H1 (cell line): ENCODE data around the gene TGFBR1. TPM values are rescaled to one million over a fixed set of nuclear protein-coding genes. Genes with fewer than 3 reads are reported as not detected.

Experiments
- CHD7 ChIP-seq: fragments of 300-600 bp; sonication (generic); IDR thresholded peaks from 2 replicates; pipeline ENCODE4 v1.7.1; 2012; ENCODE audit warnings: low read length, moderate library complexity, mild to moderate bottlenecking, inconsistent platforms; ENCODE audit not compliant: insufficient replicate concordance
- EP300 ChIP-seq, 2 experiments: IDR thresholded peaks; 1 replicate in 1 of 2; 2 replicates in 1 of 2; pipeline ENCODE4 v1.6.1; 2011 to 2012; ENCODE audit warnings: low read depth in 2 of 2, low read length in 2 of 2, mild to moderate bottlenecking in 2 of 2, borderline replicate concordance in 1 of 2, inconsistent platforms in 1 of 2, moderate library complexity in 1 of 2
- FOSL1 ChIP-seq: IDR thresholded peaks from 2 replicates; pipeline ENCODE4 v1.6.1; 2011; ENCODE audit warnings: mild to moderate bottlenecking, low read depth, low read length, moderate library complexity; ENCODE audit not compliant: insufficient read depth
- GABPA ChIP-seq: IDR thresholded peaks from 2 replicates; pipeline ENCODE4 v1.6.1; 2011; ENCODE audit warnings: mild to moderate bottlenecking, low read length, moderate library complexity, borderline replicate concordance; ENCODE audit not compliant: insufficient read depth
- JUN ChIP-seq: IDR thresholded peaks from 2 replicates; pipeline ENCODE4 v1.6.1; 2011; ENCODE audit warnings: low read depth, mild to moderate bottlenecking, improper control_type of control experiment, low read length
- POLR2A ChIP-seq, 2 experiments: IDR thresholded peaks; 1 replicate in 1 of 2; 2 replicates in 1 of 2; pipeline ENCODE4 v1.6.1; 2011; ENCODE audit warnings: low read depth in 2 of 2, low read length in 2 of 2, mild to moderate bottlenecking in 2 of 2; ENCODE audit errors: control extremely low read depth in 1 of 2
- polyA plus RNA-seq, 7 experiments: library from polyadenylated mRNA; depleted of rRNA in 3 of 7; stranded (reverse) in 5 of 7; unstranded in 2 of 7; fragments of >200 nt in 5 of 7; fragments of 200-250 nt in 2 of 7; gene quantifications; 1 replicate in 5 of 7; 2 replicates in 1 of 7; 4 replicates in 1 of 7; pipeline versions ENCODE4 v1.2.1 to v1.2.3, GENCODE V29; 2011 to 2013; ENCODE audit warnings: missing spikeins in 2 of 7, mixed read lengths in 2 of 7
- total RNA-seq: library from RNA; stranded (reverse); fragmentation: NEBNext Ultra II Directional; extraction: Animal tissue kit (Norgen Biotek cat#: 25700); gene quantifications from 2 replicates; pipeline ENCODE4 v1.2.1, GENCODE V29; 2021

TGFBR1 gene
- total and polyA plus RNA-seq, 2 of the 8 experiments (the other 6 are each of a cell fraction or from before 2014, with no cell fraction given), result 16.8 to 52.4 TPM

GRCh38 chr9:99101812-99102211 lies 3.1 kb upstream of the TGFBR1 start (continued):
- TF ChIP-seq CHD7 (no peak), POLR2A (IDR thresholded peaks at IDR 0.05; ENCODE audit: control extremely low read depth in 1 of 2, low read depth in 2 of 2, low read length in 2 of 2) (no peak), EP300 (IDR thresholded peaks at IDR 0.05; ENCODE audit: borderline replicate concordance in 1 of 2, low read depth in 2 of 2, low read length in 2 of 2) (no peak), JUN (no peak), GABPA (no peak), FOSL1 (no peak)
